ENCODE data around the gene TTLL11.

DNA sequence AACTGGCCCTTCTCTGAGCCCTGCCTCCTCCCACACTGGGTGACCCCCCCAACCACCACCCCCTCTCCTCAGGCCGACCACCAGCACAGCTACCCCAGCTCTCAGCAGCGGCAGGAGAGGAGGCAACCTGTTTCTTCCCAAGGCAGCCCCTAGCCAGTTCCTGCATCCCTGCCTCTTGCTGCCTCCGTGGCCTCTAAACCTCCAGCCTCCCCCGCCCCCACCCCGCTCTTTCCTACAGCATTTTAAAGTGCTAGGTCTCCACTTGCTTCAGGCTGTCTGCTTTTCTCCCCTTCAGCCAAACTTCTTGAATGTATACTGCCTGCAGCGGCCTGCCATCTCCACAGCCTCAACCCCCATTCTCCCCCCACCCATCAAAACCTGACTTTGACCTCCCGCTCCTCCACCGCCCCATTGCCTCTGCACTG lies 306.1 kb downstream of the TTLL11 start:
- TF ChIP-seq CTCF (IDR thresholded peaks at IDR 0.05; ENCODE audit: poor library complexity, severe bottlenecking) (no peak), SMC3 (conservative IDR thresholded peaks at IDR 0.05; ENCODE audit: poor library complexity) (no peak), EZH2 (IDR thresholded peaks at IDR 0.05; ENCODE audit: borderline replicate concordance, insufficient read depth, low read length, poor library complexity, severe bottlenecking) (no peak), REST (IDR thresholded peaks at IDR 0.05; ENCODE audit: borderline replicate concordance) (no peak), EP300 (conservative IDR thresholded peaks at IDR 0.05; ENCODE audit: poor library complexity, severe bottlenecking) (no peak), POLR2AphosphoS5 (IDR thresholded peaks at IDR 0.05) (no peak)
